Endothelial cell of umbilical vein (primary cell): ENCODE measurements around the gene PHF12.

ENCODE experiments used
- CTCF ChIP-seq, 2 donors: IDR thresholded peaks; 1 replicate in 1 of 2; 2 replicates in 1 of 2; pipeline ENCODE4 v1.5.1; 2011; ENCODE audit warnings: low read length in 2 of 2, mild to moderate bottlenecking in 2 of 2, moderate library complexity in 2 of 2, control low read depth in 1 of 2, inconsistent platforms in 1 of 2, low read depth in 1 of 2; ENCODE audit not compliant: insufficient read depth in 1 of 2; ENCODE audit errors: extremely low read depth in 1 of 2
- EZH2 ChIP-seq: IDR thresholded peaks from 2 replicates; pipeline ENCODE4 v1.6.1; 2012; ENCODE audit warnings: borderline replicate concordance, low read depth, mild to moderate bottlenecking, moderate library complexity, low read length, inconsistent platforms; ENCODE audit not compliant: severe bottlenecking

GRCh38 chr17:28910534-28910933, 40.8 kb downstream of the PHF12 start:
- TF ChIP-seq EZH2 = no peak
- no peak for TF ChIP-seq CTCF (IDR thresholded peaks at IDR 0.05; ENCODE audit: extremely low read depth in 1 of 2, insufficient read depth in 1 of 2, low read depth in 1 of 2, low read length in 2 of 2)
